Neural cell (in vitro differentiated cells): Measurements from ENCODE around the gene MAML3.

Experiments
- EZH2 ChIP-seq: fragments of 200-600, 300-800 bp; shearing (Covaris generic), sonication (generic); IDR thresholded peaks from 2 replicates; pipeline ENCODE4 v1.6.1; 2014; ENCODE audit warnings: antibody characterized with exemption, low read length, borderline replicate concordance, mild to moderate bottlenecking; ENCODE audit not compliant: insufficient read depth, poor library complexity, severe bottlenecking
- POLR2AphosphoS5 ChIP-seq: IDR thresholded peaks from 2 replicates; pipeline ENCODE4 v1.6.1; 2012
- SMC3 ChIP-seq: fragments of 450-650 bp; conservative IDR thresholded peaks from 2 replicates; pipeline ENCODE4 v1.6.1; 2014; ENCODE audit warnings: antibody characterized with exemption, mild to moderate bottlenecking, moderate library complexity; ENCODE audit not compliant: poor library complexity
- TAF1 ChIP-seq: IDR thresholded peaks from 2 replicates; pipeline ENCODE4 v1.6.1; 2012; ENCODE audit warnings: low read depth
- TF ChIP-seq, protein P1 (sequence below): fragments of 450-650 bp; IDR thresholded peaks from 2 replicates; pipeline ENCODE4 v1.5.1; 2014; ENCODE audit warnings: antibody characterized with exemption, mild to moderate bottlenecking, moderate library complexity; ENCODE audit not compliant: poor library complexity, severe bottlenecking

GRCh38 chr4:139696491-139696890 is 457.5 kb downstream of the MAML3 start:
- TF ChIP-seq, protein P1, sequence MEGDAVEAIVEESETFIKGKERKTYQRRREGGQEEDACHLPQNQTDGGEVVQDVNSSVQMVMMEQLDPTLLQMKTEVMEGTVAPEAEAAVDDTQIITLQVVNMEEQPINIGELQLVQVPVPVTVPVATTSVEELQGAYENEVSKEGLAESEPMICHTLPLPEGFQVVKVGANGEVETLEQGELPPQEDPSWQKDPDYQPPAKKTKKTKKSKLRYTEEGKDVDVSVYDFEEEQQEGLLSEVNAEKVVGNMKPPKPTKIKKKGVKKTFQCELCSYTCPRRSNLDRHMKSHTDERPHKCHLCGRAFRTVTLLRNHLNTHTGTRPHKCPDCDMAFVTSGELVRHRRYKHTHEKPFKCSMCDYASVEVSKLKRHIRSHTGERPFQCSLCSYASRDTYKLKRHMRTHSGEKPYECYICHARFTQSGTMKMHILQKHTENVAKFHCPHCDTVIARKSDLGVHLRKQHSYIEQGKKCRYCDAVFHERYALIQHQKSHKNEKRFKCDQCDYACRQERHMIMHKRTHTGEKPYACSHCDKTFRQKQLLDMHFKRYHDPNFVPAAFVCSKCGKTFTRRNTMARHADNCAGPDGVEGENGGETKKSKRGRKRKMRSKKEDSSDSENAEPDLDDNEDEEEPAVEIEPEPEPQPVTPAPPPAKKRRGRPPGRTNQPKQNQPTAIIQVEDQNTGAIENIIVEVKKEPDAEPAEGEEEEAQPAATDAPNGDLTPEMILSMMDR: no peak
- TF ChIP-seq POLR2AphosphoS5 (no peak), EZH2 (no peak), TAF1 (no peak), SMC3 (no peak)
